Activated naive CD8-positive, alpha-beta T cell (primary cell): ENCODE results near the gene APH1A.
"Not testable (repeated sequence)": the region's sequence is repeated elsewhere in the genome, so short reads cannot be mapped to it uniquely, and the experiment has no call there.

Source experiments
- H3K27ac Mint-ChIP-seq: one replicate; pipeline ENCODE4 v1.8.0; 2021; ENCODE audit warnings: mixed read lengths
- H3K27me3 Mint-ChIP-seq: one replicate; pipeline ENCODE4 v1.8.0; 2021; ENCODE audit warnings: mixed read lengths
- H3K36me3 Mint-ChIP-seq: one replicate; pipeline ENCODE4 v1.8.0; 2021; ENCODE audit warnings: mixed read lengths
- H3K4me1 Mint-ChIP-seq: one replicate; pipeline ENCODE4 v1.8.0; 2021; ENCODE audit warnings: low read depth, mixed read lengths
- H3K4me3 Mint-ChIP-seq: one replicate; pipeline ENCODE4 v1.8.0; 2021; ENCODE audit warnings: mild to moderate bottlenecking, mixed read lengths
- H3K9me3 Mint-ChIP-seq: one replicate; pipeline ENCODE4 v1.8.0; 2021; ENCODE audit warnings: low read depth, mixed read lengths

Gene APH1A

GRCh38 chr1:150257624-150258585 is 10.9 kb downstream of the APH1A start, which contains the start of gene CA14:
Gene CA14 (plus strand): TSS chr1:150257774. CDS start chr1:150258129, 355 bp downstream.
- H3K4me3 Mint-ChIP-seq: no peak within 1 kb of the TSS
- H3K36me3 Mint-ChIP-seq: no peaks in the 10 kb centered on the region
- H3K4me1 Mint-ChIP-seq: peaks cover 15% of the 10 kb centered on the region

GRCh38 chr1:150256554-150257341 is 12.1 kb downstream of the APH1A start:
- Mint-ChIP-seq H3K4me1 (peaks cover 15% of the 10 kb centered on the region), H3K27ac (no peak overlapping the region), H3K27me3 (peaks cover 9% of the 10 kb centered on the region), H3K9me3 (no peaks in the 10 kb centered on the region), H3K4me3 (no peak overlapping the region), H3K36me3 (no peaks in the 10 kb centered on the region)

More at GRCh38 chr1:150257624-150258585, 10.9 kb downstream of the APH1A start, which contains the start of gene CA14:
- no peak within 1 kb of the TSS for H3K27ac Mint-ChIP-seq
- H3K9me3 Mint-ChIP-seq: no peaks in the 10 kb centered on the region
- H3K27me3 Mint-ChIP-seq: peaks cover 9% of the 10 kb centered on the region

- Mint-ChIP-seq H3K27ac (no peak overlapping the region), H3K36me3 (no peaks in the 10 kb centered on the region), H3K4me1 (peaks cover 15% of the 10 kb centered on the region), H3K27me3 (peaks cover 9% of the 10 kb centered on the region), H3K4me3 (peak overlapping the region; percentile 84), H3K9me3 (no peaks in the 10 kb centered on the region)
These were observed 12.6 kb downstream of the APH1A start for GRCh38 chr1:150256198-150256553.

GRCh38 chr1:150249936-150250335 is 18.9 kb downstream of the APH1A start:
- Mint-ChIP-seq H3K36me3 (no peaks in the 10 kb centered on the region), H3K4me3 (no peak overlapping the region), H3K27ac (no peak overlapping the region), H3K4me1 (no peaks in the 10 kb centered on the region), H3K9me3 (no peaks in the 10 kb centered on the region), H3K27me3 (no peaks in the 10 kb centered on the region)

- Mint-ChIP-seq H3K4me1 (no peaks in the 10 kb centered on the region), H3K27ac (no peak overlapping the region)
These were observed 25.8 kb downstream of the APH1A start for GRCh38 chr1:150243003-150243402.

GRCh38 chr1:150237746-150238145 is 31.1 kb downstream of the APH1A start:
- Mint-ChIP-seq H3K27me3 (peaks cover 2% of the 10 kb centered on the region), H3K9me3 (no peaks in the 10 kb centered on the region), H3K27ac (no peak overlapping the region), H3K4me3 (peak overlapping the region; percentile 38), H3K4me1 (peaks cover 14% of the 10 kb centered on the region), H3K36me3 (no peaks in the 10 kb centered on the region)

More at GRCh38 chr1:150243003-150243402, 25.8 kb downstream of the APH1A start:
- Mint-ChIP-seq H3K4me3 (no peak overlapping the region), H3K27me3 (peaks cover 2% of the 10 kb centered on the region), H3K9me3 (no peaks in the 10 kb centered on the region), H3K36me3 (no peaks in the 10 kb centered on the region)

- H3K27me3 Mint-ChIP-seq, H3K36me3 Mint-ChIP-seq, H3K27ac Mint-ChIP-seq, H3K9me3 Mint-ChIP-seq: not testable (repeated sequence)
- Mint-ChIP-seq H3K4me1 (peaks cover 15% of the 10 kb centered on the region), H3K4me3 (peak overlapping the region; percentile 38)
These were observed 31.6 kb downstream of the APH1A start for GRCh38 chr1:150237176-150237575.

GRCh38 chr1:150236614-150237100 is 32.2 kb downstream of the APH1A start:
- H3K4me1 Mint-ChIP-seq: peaks cover 15% of the 10 kb centered on the region
- H3K4me3 Mint-ChIP-seq: no peak overlapping the region
- H3K36me3 Mint-ChIP-seq: no peaks in the 10 kb centered on the region
- no peaks in the 10 kb centered on the region for H3K9me3 Mint-ChIP-seq
- no peak overlapping the region for H3K27ac Mint-ChIP-seq
- H3K27me3 Mint-ChIP-seq: peaks cover 2% of the 10 kb centered on the region

GRCh38 chr1:150235852-150236613 is 32.8 kb downstream of the APH1A start, which contains the start of gene ANP32E:
Gene ANP32E (minus strand): TSS chr1:150236112. CDS start chr1:150235786, 326 bp downstream.
- H3K4me3 Mint-ChIP-seq: no peak within 1 kb of the TSS
- no peaks in the 10 kb centered on the region for H3K9me3 Mint-ChIP-seq
- peaks cover 2% of the 10 kb centered on the region for H3K27me3 Mint-ChIP-seq
- peaks cover 15% of the 10 kb centered on the region for H3K4me1 Mint-ChIP-seq
- peaks cover under 1% of the 10 kb centered on the region for H3K36me3 Mint-ChIP-seq
- H3K27ac Mint-ChIP-seq: peak within 1 kb of the TSS; percentile 93

GRCh38 chr1:150235294-150235851 is 33.4 kb downstream of the APH1A start:
- Mint-ChIP-seq H3K4me3 (no peak overlapping the region), H3K27ac (no peak overlapping the region), H3K9me3 (no peaks in the 10 kb centered on the region), H3K36me3 (peaks cover 2% of the 10 kb centered on the region), H3K27me3 (peaks cover 2% of the 10 kb centered on the region), H3K4me1 (peaks cover 15% of the 10 kb centered on the region)

GRCh38 chr1:150234566-150235293 is 34.1 kb downstream of the APH1A start:
- H3K4me1 Mint-ChIP-seq: peaks cover 15% of the 10 kb centered on the region
- no peaks in the 10 kb centered on the region for H3K9me3 Mint-ChIP-seq
- H3K27me3 Mint-ChIP-seq: peaks cover 2% of the 10 kb centered on the region
- H3K36me3 Mint-ChIP-seq: peaks cover 2% of the 10 kb centered on the region
- H3K4me3 Mint-ChIP-seq: no peak overlapping the region
- H3K27ac Mint-ChIP-seq: peak overlapping the region; percentile 93

- Mint-ChIP-seq H3K27ac (peak overlapping the region; percentile 93), H3K4me1 (peaks cover 15% of the 10 kb centered on the region), H3K27me3 (no peaks in the 10 kb centered on the region), H3K36me3 (peaks cover 2% of the 10 kb centered on the region), H3K9me3 (no peaks in the 10 kb centered on the region), H3K4me3 (no peak overlapping the region)
These were observed 34.6 kb downstream of the APH1A start for GRCh38 chr1:150234309-150234565.

- H3K9me3 Mint-ChIP-seq: no peaks in the 10 kb centered on the region
- H3K4me3 Mint-ChIP-seq: no peak overlapping the region
- H3K27ac Mint-ChIP-seq: peak overlapping the region; percentile 93
- no peaks in the 10 kb centered on the region for H3K27me3 Mint-ChIP-seq
- peaks cover 4% of the 10 kb centered on the region for H3K36me3 Mint-ChIP-seq
- H3K4me1 Mint-ChIP-seq: peaks cover 15% of the 10 kb centered on the region
These were observed 35.2 kb downstream of the APH1A start for GRCh38 chr1:150233359-150234308.
